Panc1 (cell line): ENCODE measurements around the gene ARG2. TPM values are rescaled to one million over a fixed set of nuclear protein-coding genes. Genes with fewer than 3 reads are reported as not detected.
A peak's percentile ranks its signal among the peaks of the same experiment; 100 is the strongest.

Experiments used
- ATAC-seq: fragments of 200-7000 bp; cut with Tn5 transposase; 2 replicates; pipeline ENCODE4 v1.9.1; 2020; ENCODE audit warnings: mild to moderate bottlenecking, moderate library complexity
- BruUV-seq: library from RNA; stranded (reverse); fragments of 400-500 nt; replicated peaks from 2 replicates; lab custom pipeline; 2021; lab: Mats Ljungman, UMichigan
- CTCF ChIA-PET: fragments of 300-600 bp; sonication (Branson Sonifier 250); formaldehyde crosslinking; loops from one replicate; lab custom pipeline; 2022; ENCODE audit warnings: antibody characterized with exemption; lab: Charles Lee
- POLR2A ChIA-PET: fragments of 300-600 bp; sonication (Branson Sonifier 250); formaldehyde crosslinking; loops from one replicate; lab custom pipeline; 2022; ENCODE audit warnings: antibody characterized with exemption; lab: Charles Lee
- DNase-seq: peaks from one replicate; pipeline ENCODE4 v3.0.0-alpha.2; 2010; ENCODE audit warnings: low read depth, low spot score
- H3K27ac ChIP-seq: 2 replicates; pipeline ENCODE4 v1.5.1; 2011; ENCODE audit warnings: mild to moderate bottlenecking, low read length, inconsistent platforms
- H3K27me3 ChIP-seq: fragments of 200-500 bp; sonication (Bioruptor generic); 2 replicates; pipeline ENCODE4 v1.6.0; 2014; ENCODE audit warnings: low read length, inconsistent platforms; ENCODE audit not compliant: control insufficient read depth, insufficient read depth
- H3K36me3 ChIP-seq: fragments of 200-500 bp; sonication (Bioruptor generic); 2 replicates; pipeline ENCODE4 v1.5.1; 2014; ENCODE audit warnings: inconsistent platforms, mild to moderate bottlenecking, low read length, moderate library complexity; ENCODE audit not compliant: control insufficient read depth, insufficient read depth
- H3K4me1 ChIP-seq: 2 replicates; pipeline ENCODE4 v1.5.1; 2011; ENCODE audit warnings: inconsistent platforms, mild to moderate bottlenecking, low read length, moderate library complexity; ENCODE audit not compliant: control insufficient read depth, insufficient read depth
- H3K4me3 ChIP-seq, 2 experiments: 2 replicates each; pipeline ENCODE4 v1.5.1; 2011 to 2012; ENCODE audit warnings: low read depth in 2 of 2, low read length in 2 of 2, mild to moderate bottlenecking in 2 of 2, inconsistent platforms in 1 of 2, moderate library complexity in 1 of 2
- H3K9me3 ChIP-seq: fragments of 200-500 bp; sonication (Bioruptor generic); 2 replicates; pipeline ENCODE4 v1.5.1; 2014; ENCODE audit warnings: low read depth, mild to moderate bottlenecking, inconsistent platforms, low read length, moderate library complexity; ENCODE audit not compliant: control insufficient read depth, insufficient read depth
- CTCF ChIP-seq: fragments of 450-650 bp; IDR thresholded peaks from 2 replicates; pipeline ENCODE4 v1.5.1; 2017; ENCODE audit warnings: mild to moderate bottlenecking
- POLR2AphosphoS5 ChIP-seq: IDR thresholded peaks from 2 replicates; pipeline ENCODE4 v1.6.1; 2012; ENCODE audit warnings: mild to moderate bottlenecking, low read depth, low read length, moderate library complexity
- REST ChIP-seq, 2 experiments: IDR thresholded peaks; 2 replicates each; pipeline ENCODE4 v1.6.1; 2011 to 2012; ENCODE audit warnings: low read depth in 2 of 2, control low read depth in 1 of 2, low read length in 1 of 2, mild to moderate bottlenecking in 1 of 2, moderate library complexity in 1 of 2; ENCODE audit not compliant: insufficient read depth in 1 of 2
- SIN3A ChIP-seq: IDR thresholded peaks from 2 replicates; pipeline ENCODE4 v1.6.1; 2012; ENCODE audit warnings: low read depth, mild to moderate bottlenecking, low read length, moderate library complexity, borderline replicate concordance; ENCODE audit not compliant: insufficient read depth
- TCF7L2 ChIP-seq: IDR thresholded peaks from 2 replicates; pipeline ENCODE4 v1.6.1; 2011; ENCODE audit warnings: mild to moderate bottlenecking, low read depth, low read length, inconsistent platforms
- in situ Hi-C: cut with HindIII; loops from 2 replicates; pipeline ENCODE4 v1.10.0; 2016; ENCODE audit warnings: low sequenced_read_pairs, low pct_unique_long_range_greater_than_20kb
- intact Hi-C: fragments of 100-400 bp; cut with micrococcal nuclease; formaldehyde crosslinking; loops from one replicate; pipeline ENCODE4 v1.10.0; 2022; ENCODE audit not compliant: unreplicated experiment
- total RNA-seq: library from RNA; stranded (reverse); gene quantifications from one replicate; pipeline ENCODE4 v1.2.1, GENCODE V29; 2021; ENCODE audit not compliant: unreplicated experiment

ARG2 gene
- total RNA-seq, 1 experiment from 2014 or later, result 1.1 TPM

- TSS peak; percentile 72 for BruUV-seq
- in situ Hi-C loops, result no loop called here
- intact Hi-C loops, result no loop called here
Measured at GRCh38 chr14:67673451-67673850, 53.7 kb downstream of the ARG2 start.

DNA sequence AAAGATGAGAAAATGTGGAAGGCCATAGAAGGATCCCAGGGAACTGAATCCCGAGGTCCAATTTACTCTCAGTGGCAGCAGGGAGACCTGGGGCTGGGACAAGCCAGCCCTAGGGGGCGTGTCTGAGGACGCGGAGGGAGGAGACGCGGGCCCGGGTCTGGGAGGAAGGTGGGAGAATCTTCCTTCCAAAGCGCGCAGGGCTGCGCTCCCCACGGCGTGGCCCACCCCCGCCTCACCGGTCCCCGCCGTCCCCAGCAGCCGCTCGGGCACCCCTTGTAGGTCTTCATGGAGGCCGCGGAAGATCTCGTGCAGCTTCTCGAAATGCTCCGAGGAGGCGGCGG is 54.4 kb downstream of the ARG2 start:
- H3K27ac ChIP-seq, result peak overlapping the region; percentile 79
- no peaks in the 10 kb centered on the region; the same call in 1 of the 2 replicates for H3K36me3 ChIP-seq
- no TSS peak for BruUV-seq
- H3K9me3 ChIP-seq, result no peaks in the 10 kb centered on the region
- intact Hi-C loops (no loop called here), in situ Hi-C loops (no loop called here)
- ChIA-PET CTCF (no interaction called here), POLR2A (no interaction called here)
- peak; percentile 90 for ATAC-seq
- H3K4me3 ChIP-seq, result peak overlapping the region; percentile 79 to 84
- no peaks in the 10 kb centered on the region for H3K27me3 ChIP-seq
- TF ChIP-seq POLR2AphosphoS5 (no peak), TCF7L2 (no peak), REST (IDR thresholded peaks at IDR 0.05; ENCODE audit: insufficient read depth in 1 of 2, low read depth in 2 of 2, low read length in 1 of 2) (no peak), SIN3A (no peak), CTCF (peak; percentile 12; the same call in 1 of the 2 replicates)
- H3K4me1 ChIP-seq, result peaks cover 7% of the 10 kb centered on the region
- DNase-seq, result no peak

More at GRCh38 chr14:67673451-67673850, 53.7 kb downstream of the ARG2 start:
- ATAC-seq (no peak), DNase-seq (no peak)
- no peaks in the 10 kb centered on the region for H3K9me3 ChIP-seq
- peak overlapping the region; percentile 79 to 84 for H3K4me3 ChIP-seq
- no peaks in the 10 kb centered on the region for H3K27me3 ChIP-seq
- H3K4me1 ChIP-seq, result peaks cover 7% of the 10 kb centered on the region
- TF ChIP-seq SIN3A (no peak), REST (IDR thresholded peaks at IDR 0.05; ENCODE audit: insufficient read depth in 1 of 2, low read depth in 2 of 2, low read length in 1 of 2) (no peak), TCF7L2 (no peak), CTCF (no peak), POLR2AphosphoS5 (no peak)
- ChIA-PET CTCF (no interaction called here), POLR2A (no interaction called here)
- H3K36me3 ChIP-seq, result no peaks in the 10 kb centered on the region; the same call in 1 of the 2 replicates
- peak overlapping the region; percentile 79 for H3K27ac ChIP-seq
